ENCODE data around the gene E4F1.

DNA sequence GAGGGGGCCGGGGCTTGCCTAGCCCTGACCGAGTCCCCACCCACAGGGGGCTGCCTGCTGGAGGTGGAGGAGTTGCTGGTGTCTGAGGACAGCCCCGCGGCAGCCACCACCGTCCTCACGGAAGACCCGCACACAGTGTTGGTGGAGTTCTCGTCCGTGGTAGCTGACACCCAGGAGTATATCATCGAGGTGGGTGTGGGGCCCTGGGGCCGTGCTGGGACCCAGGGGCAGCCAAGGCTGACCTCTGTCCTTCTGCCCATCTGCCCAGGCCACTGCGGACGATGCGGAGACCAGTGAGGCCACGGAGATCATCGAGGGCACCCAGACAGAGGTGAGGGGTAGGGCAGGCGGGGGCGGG lies 11.4 kb downstream of the E4F1 start:
- TF ChIP-seq, protein P1, sequence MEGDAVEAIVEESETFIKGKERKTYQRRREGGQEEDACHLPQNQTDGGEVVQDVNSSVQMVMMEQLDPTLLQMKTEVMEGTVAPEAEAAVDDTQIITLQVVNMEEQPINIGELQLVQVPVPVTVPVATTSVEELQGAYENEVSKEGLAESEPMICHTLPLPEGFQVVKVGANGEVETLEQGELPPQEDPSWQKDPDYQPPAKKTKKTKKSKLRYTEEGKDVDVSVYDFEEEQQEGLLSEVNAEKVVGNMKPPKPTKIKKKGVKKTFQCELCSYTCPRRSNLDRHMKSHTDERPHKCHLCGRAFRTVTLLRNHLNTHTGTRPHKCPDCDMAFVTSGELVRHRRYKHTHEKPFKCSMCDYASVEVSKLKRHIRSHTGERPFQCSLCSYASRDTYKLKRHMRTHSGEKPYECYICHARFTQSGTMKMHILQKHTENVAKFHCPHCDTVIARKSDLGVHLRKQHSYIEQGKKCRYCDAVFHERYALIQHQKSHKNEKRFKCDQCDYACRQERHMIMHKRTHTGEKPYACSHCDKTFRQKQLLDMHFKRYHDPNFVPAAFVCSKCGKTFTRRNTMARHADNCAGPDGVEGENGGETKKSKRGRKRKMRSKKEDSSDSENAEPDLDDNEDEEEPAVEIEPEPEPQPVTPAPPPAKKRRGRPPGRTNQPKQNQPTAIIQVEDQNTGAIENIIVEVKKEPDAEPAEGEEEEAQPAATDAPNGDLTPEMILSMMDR (IDR thresholded peaks at IDR 0.05), result no peak
- no peak for TF ChIP-seq ZFX (IDR thresholded peaks at IDR 0.05; ENCODE audit: borderline replicate concordance)

Measured in 22Rv1 (cell line).